ENCODE results near the gene ETFA.

The ETFA gene

GRCh38 chr15:76196269-76197231 lies 114.7 kb downstream of the ETFA start:
- Histone ChIP-seq H3K4me3 (ENCODE audit: severe bottlenecking) (no peak overlapping the region), H3K9me3 (ENCODE audit: severe bottlenecking) (no peaks in the 10 kb centered on the region), H3K36me3 (ENCODE audit: low read depth) (no peaks in the 10 kb centered on the region), H3K27me3 (ENCODE audit: insufficient read depth, poor library complexity, severe bottlenecking) (no peaks in the 10 kb centered on the region), H3K27ac (ENCODE audit: poor library complexity, severe bottlenecking) (peak overlapping the region; percentile 86), H3K4me1 (ENCODE audit: insufficient read depth, poor library complexity, severe bottlenecking) (peaks cover 34% of the 10 kb centered on the region)
- ATAC-seq (ENCODE audit: low read depth), result peak; percentile 87
- peak; percentile 92 for DNase-seq (ENCODE audit: low spot score)
- TF ChIP-seq CTCF (IDR thresholded peaks at IDR 0.05; ENCODE audit: poor library complexity, severe bottlenecking), result peak; percentile 36

GRCh38 chr15:76195506-76196268 lies 115.6 kb downstream of the ETFA start:
- DNase-seq (ENCODE audit: low spot score), result no peak
- no peak for TF ChIP-seq CTCF (IDR thresholded peaks at IDR 0.05; ENCODE audit: poor library complexity, severe bottlenecking)

GRCh38 chr15:76193934-76194333 lies 117.3 kb downstream of the ETFA start:
- Histone ChIP-seq H3K36me3 (ENCODE audit: low read depth) (no peaks in the 10 kb centered on the region), H3K4me3 (ENCODE audit: severe bottlenecking) (no peak overlapping the region), H3K4me1 (ENCODE audit: insufficient read depth, poor library complexity, severe bottlenecking) (peaks cover 31% of the 10 kb centered on the region), H3K27me3 (ENCODE audit: insufficient read depth, poor library complexity, severe bottlenecking) (no peaks in the 10 kb centered on the region), H3K9me3 (ENCODE audit: severe bottlenecking) (no peaks in the 10 kb centered on the region), H3K27ac (ENCODE audit: poor library complexity, severe bottlenecking) (no peak overlapping the region)
- no peak for ATAC-seq (ENCODE audit: low read depth)
- no peak for TF ChIP-seq CTCF (IDR thresholded peaks at IDR 0.05; ENCODE audit: poor library complexity, severe bottlenecking)
- no peak for DNase-seq (ENCODE audit: low spot score)

More at GRCh38 chr15:76195506-76196268, 115.6 kb downstream of the ETFA start:
- Histone ChIP-seq H3K4me3 (ENCODE audit: severe bottlenecking) (no peak overlapping the region), H3K27me3 (ENCODE audit: insufficient read depth, poor library complexity, severe bottlenecking) (no peaks in the 10 kb centered on the region), H3K9me3 (ENCODE audit: severe bottlenecking) (no peaks in the 10 kb centered on the region), H3K27ac (ENCODE audit: poor library complexity, severe bottlenecking) (peak overlapping the region; percentile 86), H3K4me1 (ENCODE audit: insufficient read depth, poor library complexity, severe bottlenecking) (peaks cover 34% of the 10 kb centered on the region), H3K36me3 (ENCODE audit: low read depth) (no peaks in the 10 kb centered on the region)
- no peak for ATAC-seq (ENCODE audit: low read depth)

GRCh38 chr15:76192715-76193114 lies 118.6 kb downstream of the ETFA start:
- Histone ChIP-seq H3K9me3 (ENCODE audit: severe bottlenecking) (no peaks in the 10 kb centered on the region), H3K4me3 (ENCODE audit: severe bottlenecking) (no peak overlapping the region), H3K27me3 (ENCODE audit: insufficient read depth, poor library complexity, severe bottlenecking) (no peaks in the 10 kb centered on the region), H3K27ac (ENCODE audit: poor library complexity, severe bottlenecking) (no peak overlapping the region), H3K36me3 (ENCODE audit: low read depth) (no peaks in the 10 kb centered on the region), H3K4me1 (ENCODE audit: insufficient read depth, poor library complexity, severe bottlenecking) (peaks cover 18% of the 10 kb centered on the region)
- DNase-seq (ENCODE audit: low spot score) (no peak), ATAC-seq (ENCODE audit: low read depth) (no peak)
- no peak for TF ChIP-seq CTCF (IDR thresholded peaks at IDR 0.05; ENCODE audit: poor library complexity, severe bottlenecking)
